HTERT RPE-1 (cell line): ENCODE results near the gene TGM2.

Experiments
- in situ Hi-C: fragments of 300-500 bp; cut with MboI; formaldehyde crosslinking; loops from 4 replicates; pipeline ENCODE4 v1.14.3; 2020; ENCODE audit warnings: low sequenced_read_pairs

The TGM2 gene

DNA sequence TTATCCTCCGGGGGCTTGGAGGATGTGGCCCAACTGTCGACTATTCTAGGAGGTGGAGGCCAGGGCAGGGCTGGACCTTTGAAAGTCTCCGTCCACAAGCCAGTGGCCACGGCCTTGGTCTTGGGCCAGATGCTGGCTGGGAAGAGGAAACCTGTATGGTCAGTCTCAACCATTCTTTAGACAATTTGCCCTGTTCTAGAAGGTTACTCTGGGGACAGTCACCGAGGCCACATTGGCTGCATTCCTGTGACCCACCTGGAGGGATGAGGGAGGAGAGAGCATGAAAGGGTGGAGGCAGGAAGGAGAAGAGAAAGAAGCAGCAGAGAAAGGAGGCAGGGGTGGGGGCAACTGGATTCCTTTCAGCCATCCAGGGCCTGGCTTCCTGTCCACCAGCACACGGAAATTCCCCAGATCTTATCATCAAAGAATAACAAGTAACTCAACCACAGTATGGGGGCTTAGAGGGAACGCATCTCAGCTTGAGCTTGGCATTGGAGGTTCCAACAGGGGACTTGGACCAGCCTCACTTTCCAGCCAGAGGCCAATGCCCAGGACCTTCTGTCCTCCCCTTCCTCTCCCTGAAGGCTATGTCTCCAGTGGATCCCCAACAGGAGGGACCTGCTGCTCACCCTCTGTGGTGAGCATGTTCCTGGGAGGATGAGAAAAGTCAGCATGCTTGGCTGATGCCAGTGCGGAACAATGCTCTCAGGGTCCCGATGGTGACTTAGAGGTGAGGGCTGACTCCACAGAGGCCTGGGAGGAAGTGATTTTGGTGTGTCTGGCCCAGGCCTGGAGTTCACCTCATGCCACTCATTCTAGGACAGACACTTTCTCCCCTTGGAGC is 30.4 kb downstream of the TGM2 start:
- in situ Hi-C loops, result no loop called here

- in situ Hi-C loops, result no loop called here
Observed at GRCh38 chr20:38133680-38134426, 31.2 kb downstream of the TGM2 start.

GRCh38 chr20:38132910-38133501 is 32.1 kb downstream of the TGM2 start:
- in situ Hi-C loops, result no loop called here

GRCh38 chr20:38132156-38132909 is 32.7 kb downstream of the TGM2 start:
- in situ Hi-C loops, result no loop called here

GRCh38 chr20:38131588-38132121 is 33.4 kb downstream of the TGM2 start:
- in situ Hi-C loops, result no loop called here

- in situ Hi-C loops, result no loop called here
Observed at GRCh38 chr20:38130687-38131587, 34.1 kb downstream of the TGM2 start.

DNA sequence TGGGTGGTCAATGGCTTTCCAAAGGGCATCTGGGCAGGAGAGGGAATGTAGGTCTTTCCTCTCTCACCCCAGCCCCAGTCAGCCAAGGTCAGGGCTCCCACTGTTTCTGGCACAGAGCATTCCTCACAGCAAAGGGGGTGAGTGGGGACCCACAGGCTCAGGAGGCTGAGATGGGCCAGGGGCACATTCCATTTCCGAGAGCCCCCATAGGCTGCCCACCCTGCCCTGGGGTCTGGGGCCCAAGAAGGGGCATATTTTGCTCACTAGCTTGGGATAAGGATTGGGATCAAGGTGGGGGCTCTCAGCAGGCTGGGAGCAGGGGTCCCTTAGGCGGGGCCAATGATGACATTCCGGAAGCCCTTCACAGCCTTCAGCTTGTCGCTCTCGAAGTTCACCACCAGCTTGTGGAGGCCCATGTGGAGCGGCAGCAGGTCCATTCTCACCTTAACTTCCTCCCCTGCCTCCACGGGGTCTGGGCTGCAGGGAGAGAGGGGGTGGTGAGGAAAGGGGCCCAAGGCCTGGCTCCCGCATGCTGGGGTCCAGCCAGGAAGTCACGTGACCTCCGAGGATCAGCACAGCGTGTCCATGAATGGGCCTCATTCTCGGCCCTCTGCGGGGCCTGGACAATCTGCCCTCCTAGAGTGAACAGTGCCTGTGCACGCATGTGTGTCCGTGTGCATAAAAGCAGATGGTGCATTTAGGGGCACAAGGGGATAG is 35.0 kb downstream of the TGM2 start:
- in situ Hi-C loops, result no loop called here

GRCh38 chr20:38129248-38129865 is 35.7 kb downstream of the TGM2 start:
- in situ Hi-C loops, result no loop called here

GRCh38 chr20:38128691-38129090 is 36.4 kb downstream of the TGM2 start:
- in situ Hi-C loops, result no loop called here

GRCh38 chr20:38127920-38128528 is 37.0 kb downstream of the TGM2 start:
- in situ Hi-C loops, result no loop called here

DNA sequence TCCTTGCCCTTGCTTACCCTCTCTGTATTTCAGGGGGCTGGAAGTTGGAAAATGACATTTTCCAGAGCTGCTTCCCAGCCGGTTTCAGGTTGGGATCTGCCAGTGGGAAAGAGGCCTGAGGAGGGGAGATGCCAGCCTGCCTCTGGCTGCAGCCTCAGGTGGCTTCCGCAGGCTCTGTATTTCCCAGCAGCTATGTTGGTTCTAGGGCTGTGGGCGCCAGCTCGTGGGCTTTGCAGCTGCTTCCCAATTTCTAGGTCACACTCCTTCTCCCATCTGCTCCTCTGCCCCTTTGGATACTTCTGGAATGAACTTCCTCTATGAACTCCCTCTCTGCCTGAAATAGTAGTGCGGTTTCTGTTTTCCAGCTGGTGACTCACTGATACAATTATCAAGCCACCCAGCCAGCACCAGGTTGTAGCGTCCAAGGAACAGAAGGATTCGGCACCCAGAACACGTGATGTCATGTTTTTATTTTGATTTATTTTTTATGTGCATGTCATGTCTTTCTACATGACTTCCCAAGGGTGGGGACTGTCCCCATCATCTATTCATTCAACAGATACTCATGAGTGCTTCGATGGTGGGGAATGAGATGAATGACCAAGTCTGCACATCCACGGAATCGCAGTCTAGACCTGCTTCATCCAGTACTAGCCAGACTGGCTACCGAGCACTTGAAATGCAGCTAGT is 38.0 kb downstream of the TGM2 start:
- in situ Hi-C loops, result no loop called here

DNA sequence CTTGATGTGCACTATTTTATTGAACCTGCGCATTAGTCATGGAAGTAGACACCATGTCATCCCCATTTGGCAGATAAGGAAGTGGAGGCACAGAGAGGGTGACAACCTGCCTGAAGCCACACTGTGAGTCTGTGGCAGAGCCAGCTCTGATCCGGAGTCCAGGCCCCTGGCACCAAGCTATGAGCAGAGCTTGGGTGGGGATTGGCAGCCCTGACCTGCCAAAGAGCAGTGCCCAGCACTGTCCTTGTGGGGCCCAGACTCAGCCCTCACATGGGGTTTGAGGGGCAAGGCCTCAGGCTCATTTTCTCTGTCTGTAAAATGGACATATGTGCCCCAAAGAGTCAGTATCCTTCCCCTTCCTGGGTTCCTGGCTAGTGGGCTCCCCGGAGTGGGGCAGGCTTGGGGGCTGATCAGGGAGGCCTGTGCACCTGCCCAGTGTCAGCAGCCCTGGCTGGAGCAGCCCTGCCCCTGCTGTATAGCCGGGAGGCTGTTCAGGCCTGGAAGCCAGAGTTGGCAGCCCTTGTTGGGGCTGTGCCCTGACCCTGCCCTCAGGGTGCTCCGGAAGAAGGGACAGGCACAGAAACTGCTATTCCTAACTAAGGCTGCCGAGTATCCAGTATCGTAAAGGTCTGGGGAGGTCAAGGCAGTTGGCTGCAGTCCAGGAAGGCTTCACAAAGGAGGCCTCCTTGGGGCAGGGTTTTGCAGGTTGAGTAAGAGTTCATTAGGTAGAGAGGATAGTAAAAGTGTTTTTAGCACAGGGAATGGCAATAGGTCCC is 38.7 kb downstream of the TGM2 start:
- in situ Hi-C loops, result no loop called here

DNA sequence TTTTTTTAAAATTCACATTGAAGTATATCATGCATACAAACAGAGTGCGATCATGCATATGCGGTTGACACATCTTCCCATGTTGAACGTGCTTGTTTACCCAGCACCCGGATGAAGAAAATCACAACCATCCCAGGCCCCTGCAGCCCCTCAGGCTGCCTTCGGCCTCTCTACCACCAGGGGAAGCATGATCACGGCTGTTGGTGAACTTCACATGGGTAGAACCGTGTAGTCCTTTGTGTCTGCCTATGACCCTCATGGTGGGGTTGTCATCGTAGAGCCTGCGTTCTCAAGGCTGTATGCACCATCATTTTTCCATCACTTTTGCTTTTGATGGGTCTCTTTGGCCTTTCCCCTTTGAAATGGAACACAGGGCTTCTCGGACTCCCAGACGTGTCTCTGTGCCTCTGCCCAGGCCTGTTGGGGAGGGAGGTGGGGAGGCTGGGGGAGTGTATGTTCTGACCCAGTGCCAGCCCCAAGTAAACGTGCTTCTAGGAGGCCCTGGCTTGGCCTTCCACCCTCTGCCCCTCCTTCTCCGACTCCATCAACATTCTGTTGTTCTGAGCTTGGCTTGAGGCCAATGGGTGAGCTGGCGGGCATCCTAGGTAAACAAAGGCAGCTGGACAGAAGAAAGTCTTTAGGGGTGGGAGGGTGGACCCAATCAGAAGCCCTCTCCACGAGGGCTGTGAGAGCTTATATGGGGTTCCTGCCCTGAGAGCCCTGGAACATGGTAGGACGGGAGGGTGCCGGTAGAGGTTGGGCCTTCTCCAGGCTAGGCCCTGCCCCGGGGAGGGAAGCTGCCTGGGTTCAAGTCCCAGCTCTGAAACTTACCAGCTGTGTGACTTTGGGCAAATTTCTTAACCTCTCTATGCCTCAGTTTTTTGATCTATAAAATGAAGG is 39.7 kb downstream of the TGM2 start:
- in situ Hi-C loops, result no loop called here

DNA sequence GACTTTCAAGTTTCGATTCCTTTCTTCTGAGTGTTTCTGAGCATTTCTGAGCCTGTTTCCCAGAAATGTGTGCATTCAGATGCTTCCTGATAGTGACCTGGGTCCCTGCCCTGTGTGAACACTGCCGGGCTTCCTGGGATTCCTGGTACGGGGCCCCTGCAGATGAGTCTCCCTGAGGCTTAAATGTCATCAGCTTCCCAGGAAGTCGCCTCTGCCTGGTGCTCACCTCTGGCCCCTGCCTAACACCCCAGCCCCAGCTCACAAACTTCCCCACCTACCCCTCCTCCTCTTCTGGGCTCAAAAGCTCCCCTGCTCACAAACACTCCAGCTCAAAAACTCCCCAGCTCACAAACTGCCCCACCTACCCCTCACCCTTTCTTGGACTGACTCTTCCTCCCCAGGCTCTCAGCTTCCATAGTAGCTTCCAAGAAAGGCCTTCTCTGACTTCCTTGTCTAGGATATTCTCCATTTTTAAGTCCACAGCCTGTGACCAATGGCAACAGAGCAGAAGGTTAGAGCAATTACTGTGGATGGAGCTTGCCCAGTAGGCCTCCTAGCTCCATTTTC is 42.0 kb downstream of the TGM2 start:
- in situ Hi-C loops, result no loop called here

DNA sequence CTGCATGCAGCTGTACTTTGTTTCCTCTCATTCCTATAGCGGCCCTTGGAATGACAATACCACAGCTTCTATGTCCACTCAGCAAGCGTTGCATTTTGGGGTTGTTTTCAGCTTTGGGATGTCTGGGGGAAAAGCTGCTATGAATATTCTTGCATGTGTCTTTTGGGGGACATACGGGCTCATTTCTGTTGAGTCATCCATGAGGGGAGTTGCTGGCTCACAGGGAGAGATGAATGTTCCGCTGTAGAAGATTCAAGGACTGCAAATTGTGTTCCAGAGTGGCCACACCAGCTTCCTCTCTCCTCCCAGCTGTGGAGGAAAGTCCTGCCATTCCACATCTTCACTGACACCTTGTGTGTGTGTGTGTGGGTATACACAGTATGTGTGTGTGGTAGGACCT is 43.3 kb downstream of the TGM2 start:
- in situ Hi-C loops, result no loop called here

DNA sequence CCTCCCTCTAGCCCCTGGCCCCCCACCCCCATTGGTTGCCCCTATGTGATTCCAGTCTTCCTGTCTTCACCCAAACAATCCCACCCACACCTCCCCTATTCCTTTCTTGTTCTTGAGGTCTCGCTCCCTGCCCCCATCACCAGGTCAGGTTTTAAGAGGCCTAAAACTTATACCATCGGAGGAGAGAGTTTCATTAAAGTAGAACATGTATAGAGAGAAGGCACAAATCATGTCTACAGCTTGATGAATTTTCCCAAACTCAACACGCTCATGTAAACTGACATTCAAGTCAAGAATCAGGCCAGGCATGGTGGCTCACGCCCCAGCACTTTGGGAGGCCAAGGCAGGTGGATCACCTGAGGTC is 44.5 kb downstream of the TGM2 start:
- in situ Hi-C loops, result no loop called here
